ENCODE data around the gene FAM184A. TPM values are rescaled to one million over a fixed set of nuclear protein-coding genes. Genes with fewer than 3 reads are reported as not detected.

FAM184A gene, protein sequence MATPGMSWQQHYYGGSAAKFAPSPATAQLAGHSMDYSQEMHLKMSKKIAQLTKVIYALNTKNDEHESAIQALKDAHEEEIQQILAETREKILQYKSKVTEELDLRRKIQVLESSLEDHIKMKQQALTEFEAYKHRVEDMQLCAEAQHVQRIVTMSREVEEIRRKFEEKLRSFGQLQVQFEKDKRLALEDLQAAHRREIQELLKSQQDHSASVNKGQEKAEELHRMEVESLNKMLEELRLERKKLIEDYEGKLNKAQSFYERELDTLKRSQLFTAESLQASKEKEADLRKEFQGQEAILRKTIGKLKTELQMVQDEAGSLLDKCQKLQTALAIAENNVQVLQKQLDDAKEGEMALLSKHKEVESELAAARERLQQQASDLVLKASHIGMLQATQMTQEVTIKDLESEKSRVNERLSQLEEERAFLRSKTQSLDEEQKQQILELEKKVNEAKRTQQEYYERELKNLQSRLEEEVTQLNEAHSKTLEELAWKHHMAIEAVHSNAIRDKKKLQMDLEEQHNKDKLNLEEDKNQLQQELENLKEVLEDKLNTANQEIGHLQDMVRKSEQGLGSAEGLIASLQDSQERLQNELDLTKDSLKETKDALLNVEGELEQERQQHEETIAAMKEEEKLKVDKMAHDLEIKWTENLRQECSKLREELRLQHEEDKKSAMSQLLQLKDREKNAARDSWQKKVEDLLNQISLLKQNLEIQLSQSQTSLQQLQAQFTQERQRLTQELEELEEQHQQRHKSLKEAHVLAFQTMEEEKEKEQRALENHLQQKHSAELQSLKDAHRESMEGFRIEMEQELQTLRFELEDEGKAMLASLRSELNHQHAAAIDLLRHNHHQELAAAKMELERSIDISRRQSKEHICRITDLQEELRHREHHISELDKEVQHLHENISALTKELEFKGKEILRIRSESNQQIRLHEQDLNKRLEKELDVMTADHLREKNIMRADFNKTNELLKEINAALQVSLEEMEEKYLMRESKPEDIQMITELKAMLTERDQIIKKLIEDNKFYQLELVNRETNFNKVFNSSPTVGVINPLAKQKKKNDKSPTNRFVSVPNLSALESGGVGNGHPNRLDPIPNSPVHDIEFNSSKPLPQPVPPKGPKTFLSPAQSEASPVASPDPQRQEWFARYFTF
- total RNA-seq (10 to 100 TPM; 13.3 to 21.7 TPM), polyA plus RNA-seq (ENCODE audit: insufficient read length in 6 of 6) (100 to 1,000 TPM in 2 of 6 donors, 10 to 100 TPM in 4; 48.8 to 120 (median 91.1) TPM)
- long read RNA-seq, donor 1, full-length matches to known transcripts: 5 of 63 reads
- long read RNA-seq, donor 1, partial matches to known transcripts: 58 of 63 reads
- long read RNA-seq, donor 1, other reads (novel, unspliced or antisense): 0 of 63 reads
- long read RNA-seq, donor 2, partial matches to known transcripts: 11 of 14 reads
- long read RNA-seq, donor 2, other reads (novel, unspliced or antisense): 0 of 14 reads
- long read RNA-seq, donor 3, full-length matches to known transcripts: 4 of 22 reads
- long read RNA-seq, donor 3, partial matches to known transcripts: 18 of 22 reads
- long read RNA-seq, donor 3, other reads (novel, unspliced or antisense): 0 of 22 reads
- long read RNA-seq, donor 4, partial matches to known transcripts: 2 of 2 reads
- long read RNA-seq, donor 4, other reads (novel, unspliced or antisense): 0 of 2 reads
- long read RNA-seq, donor 5, full-length matches to known transcripts: 3 of 11 reads
- long read RNA-seq, donor 5, partial matches to known transcripts: 8 of 11 reads
- long read RNA-seq, donor 5, other reads (novel, unspliced or antisense): 0 of 11 reads
- long read RNA-seq, donor 6, partial matches to known transcripts: 11 of 13 reads
- long read RNA-seq, donor 6, other reads (novel, unspliced or antisense): 0 of 13 reads
- long read RNA-seq, donor 7, full-length matches to known transcripts: 4 of 11 reads
- long read RNA-seq, donor 7, partial matches to known transcripts: 7 of 11 reads
- long read RNA-seq, donor 7, other reads (novel, unspliced or antisense): 0 of 11 reads
- long read RNA-seq, donor 8, full-length matches to known transcripts: 3 of 24 reads
- long read RNA-seq, donor 8, partial matches to known transcripts: 21 of 24 reads
- long read RNA-seq, donor 8, other reads (novel, unspliced or antisense): 0 of 24 reads
- long read RNA-seq, donor 9: 0 reads
- long read RNA-seq, donor 10, partial matches to known transcripts: 2 of 2 reads
- long read RNA-seq, donor 10, other reads (novel, unspliced or antisense): 0 of 2 reads
- long read RNA-seq, donor 11, partial matches to known transcripts: 5 of 8 reads
- long read RNA-seq, donor 11, other reads (novel, unspliced or antisense): 0 of 8 reads
- long read RNA-seq, donor 12, partial matches to known transcripts: 32 of 34 reads
- long read RNA-seq, donor 12, other reads (novel, unspliced or antisense): 0 of 34 reads

DNA sequence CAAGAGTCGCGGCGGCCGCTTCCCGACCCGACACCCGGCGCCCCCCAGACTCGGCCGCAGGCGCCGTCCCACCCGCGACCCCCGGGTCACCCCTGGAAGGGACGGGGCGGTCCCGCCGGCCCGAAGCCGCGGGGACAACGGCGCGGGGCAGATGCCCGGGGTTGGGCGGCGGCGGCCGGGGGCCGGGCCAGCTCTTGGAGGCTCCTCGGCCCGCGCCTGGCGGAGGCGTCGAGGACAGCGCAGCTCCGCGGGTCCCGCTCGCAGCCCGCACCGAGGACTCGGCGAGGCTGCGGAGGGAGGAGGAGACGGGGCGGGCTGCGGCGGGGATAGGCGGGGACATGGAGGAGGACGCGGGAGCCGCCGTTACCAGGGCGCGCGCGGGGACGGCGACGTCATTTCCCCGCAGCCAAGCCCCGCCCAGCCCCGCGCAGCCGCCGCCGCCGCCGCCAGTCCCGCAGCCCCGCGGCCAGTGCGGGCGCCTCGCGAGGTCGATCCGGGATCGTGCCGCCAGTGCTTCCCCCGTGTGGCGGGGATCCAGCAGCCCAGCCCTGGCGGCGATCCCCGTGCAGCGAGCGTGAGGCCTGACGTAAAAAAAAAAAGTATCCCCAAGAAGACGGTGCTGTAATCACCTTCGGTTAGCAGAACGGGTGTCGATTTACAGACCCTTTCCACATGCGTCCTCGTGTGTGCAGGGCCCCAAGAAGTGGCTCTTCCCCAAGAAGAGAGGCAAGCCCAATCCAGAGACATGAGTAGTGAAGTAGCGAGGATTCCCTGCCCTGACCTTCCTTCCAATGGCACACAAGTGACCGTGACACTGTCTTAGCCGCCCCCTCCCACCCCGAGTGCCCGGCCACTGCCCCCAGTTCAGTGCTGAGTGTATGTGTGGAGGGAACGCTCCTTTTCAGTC, at the start of gene FAM184A:
FAM184A (minus strand) TSS at position 289 of the 907 bp plus-strand sequence. CDS start 365 bp downstream, outside the sequence.
- ATAC-seq: peak; percentile 65
- H3K4me3 ChIP-seq: peak within 1 kb of the TSS; percentile 58
- TF ChIP-seq, protein P1, sequence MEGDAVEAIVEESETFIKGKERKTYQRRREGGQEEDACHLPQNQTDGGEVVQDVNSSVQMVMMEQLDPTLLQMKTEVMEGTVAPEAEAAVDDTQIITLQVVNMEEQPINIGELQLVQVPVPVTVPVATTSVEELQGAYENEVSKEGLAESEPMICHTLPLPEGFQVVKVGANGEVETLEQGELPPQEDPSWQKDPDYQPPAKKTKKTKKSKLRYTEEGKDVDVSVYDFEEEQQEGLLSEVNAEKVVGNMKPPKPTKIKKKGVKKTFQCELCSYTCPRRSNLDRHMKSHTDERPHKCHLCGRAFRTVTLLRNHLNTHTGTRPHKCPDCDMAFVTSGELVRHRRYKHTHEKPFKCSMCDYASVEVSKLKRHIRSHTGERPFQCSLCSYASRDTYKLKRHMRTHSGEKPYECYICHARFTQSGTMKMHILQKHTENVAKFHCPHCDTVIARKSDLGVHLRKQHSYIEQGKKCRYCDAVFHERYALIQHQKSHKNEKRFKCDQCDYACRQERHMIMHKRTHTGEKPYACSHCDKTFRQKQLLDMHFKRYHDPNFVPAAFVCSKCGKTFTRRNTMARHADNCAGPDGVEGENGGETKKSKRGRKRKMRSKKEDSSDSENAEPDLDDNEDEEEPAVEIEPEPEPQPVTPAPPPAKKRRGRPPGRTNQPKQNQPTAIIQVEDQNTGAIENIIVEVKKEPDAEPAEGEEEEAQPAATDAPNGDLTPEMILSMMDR (IDR thresholded peaks at IDR 0.05): peak in 1 of 2 donors; percentile 30
- H3K27ac ChIP-seq: peak within 1 kb of the TSS; percentile 72 to 82
- intact Hi-C loops (cut with DNase I): no loop called here
- no peaks in the 10 kb centered on the region for H3K4me1 ChIP-seq
- DNase-seq: peak; percentile 62 to 89 (median 76)
- no peaks in the 10 kb centered on the region for H3K36me3 ChIP-seq
- peaks cover 0 to 12% of the 10 kb centered on the region in 2 donors for H3K9me3 ChIP-seq
- H3K27me3 ChIP-seq: peaks cover 0 to 35% of the 10 kb centered on the region in 2 donors

DNA sequence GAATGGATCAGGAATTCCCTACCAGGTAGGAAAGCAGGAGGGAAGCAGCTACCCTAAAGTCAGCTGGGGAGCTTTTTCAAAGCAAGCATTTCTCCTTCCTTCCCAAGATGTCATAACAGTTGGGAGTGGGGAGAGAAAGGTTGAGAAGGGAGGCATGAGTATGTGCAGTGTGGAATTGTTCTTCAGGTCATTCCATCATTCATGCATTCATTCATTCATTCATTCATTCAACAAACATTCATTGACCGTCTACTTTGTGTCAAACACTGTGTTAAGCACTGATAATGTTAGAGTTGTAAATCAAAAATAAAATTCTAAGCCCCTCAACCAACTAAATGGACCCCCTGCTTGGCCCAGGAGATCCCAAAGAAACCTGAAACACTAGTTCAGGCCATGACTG, 49.2 kb upstream of the FAM184A start:
- no peaks in the 10 kb centered on the region for H3K9me3 ChIP-seq
- peaks cover 15 to 24% of the 10 kb centered on the region in 2 donors for H3K4me1 ChIP-seq
- TF ChIP-seq, protein P1 (IDR thresholded peaks at IDR 0.05): no peak
- no peaks in the 10 kb centered on the region for H3K27me3 ChIP-seq
- H3K27ac ChIP-seq: no peak overlapping the region
- DNase-seq (no peak), ATAC-seq (no peak)
- no peaks in the 10 kb centered on the region for H3K36me3 ChIP-seq
- no peak overlapping the region for H3K4me3 ChIP-seq
- intact Hi-C loops (cut with DNase I): no loop called here

DNA sequence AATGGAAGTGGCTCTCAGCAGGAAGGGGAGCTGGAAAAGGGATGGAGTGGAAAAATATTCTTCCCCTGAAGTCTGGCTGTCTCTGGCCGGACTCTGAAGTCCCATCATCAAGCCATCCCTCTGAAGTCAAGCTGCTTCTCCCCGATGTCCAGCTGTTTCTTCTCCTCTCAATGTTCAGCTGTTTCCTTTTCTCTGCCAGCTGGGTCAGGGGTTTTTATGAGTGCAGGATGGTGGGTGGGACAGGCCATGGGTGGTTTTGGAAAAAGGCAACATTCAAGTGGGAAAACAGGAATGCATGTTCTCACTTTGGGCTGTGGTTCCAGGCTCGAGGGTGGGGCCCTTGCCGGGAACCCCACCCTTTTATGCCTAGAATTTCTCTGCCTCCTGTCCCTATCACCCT, 48.4 kb upstream of the FAM184A start:
- Histone ChIP-seq H3K27me3 (no peaks in the 10 kb centered on the region), H3K4me3 (no peak overlapping the region), H3K27ac (no peak overlapping the region), H3K9me3 (no peaks in the 10 kb centered on the region), H3K36me3 (no peaks in the 10 kb centered on the region), H3K4me1 (peaks cover 15 to 18% of the 10 kb centered on the region in 2 donors)
- intact Hi-C loops (cut with DNase I): no loop called here
- TF ChIP-seq, protein P1 (IDR thresholded peaks at IDR 0.05): no peak
- ATAC-seq (no peak), DNase-seq (no peak)
